CD4-positive, alpha-beta T cell (primary cell): Measurements from ENCODE around the gene FNDC1. TPM values are rescaled to one million over a fixed set of nuclear protein-coding genes. Genes with fewer than 3 reads are reported as not detected.

Source experiments
- ATAC-seq: fragments of 200-7000 bp; cut with Tn5 transposase; one replicate; pipeline ENCODE4 v1.10.0; 2022; ENCODE audit warnings: mild to moderate bottlenecking; ENCODE audit not compliant: poor library complexity
- CTCF ChIA-PET: fragments of 350-600 bp; sonication (Branson Sonifier 250); formaldehyde crosslinking; loops from one replicate; lab custom pipeline; 2021; ENCODE audit warnings: antibody characterized with exemption, inconsistent platforms; lab: Charles Lee
- POLR2A ChIA-PET: fragments of 350-600 bp; sonication (Branson Sonifier 250); formaldehyde crosslinking; loops from one replicate; lab custom pipeline; 2021; ENCODE audit warnings: antibody characterized with exemption, inconsistent platforms; lab: Charles Lee
- DNase-seq, 14 experiments: peaks; one replicate each; pipeline ENCODE4 v3.0.0-alpha.2; 2013 to 2020; ENCODE audit warnings: mixed read lengths in 2 of 14
- H3K27ac ChIP-seq, 2 donors: one replicate each; pipeline versions ENCODE4 v1.5.1 to v1.7.0; 2013; ENCODE audit warnings: low read length in 2 of 2, low read depth in 1 of 2, mild to moderate bottlenecking in 1 of 2
- H3K27me3 ChIP-seq, 2 experiments: 1 replicate in 1 of 2; 2 replicates in 1 of 2; pipeline versions ENCODE4 v1.6.1 to v1.7.0; 2013; ENCODE audit warnings: low read length in 2 of 2, control low read depth in 1 of 2, mild to moderate bottlenecking in 1 of 2, moderate library complexity in 1 of 2; ENCODE audit not compliant: insufficient read depth in 2 of 2, control insufficient read depth in 1 of 2
- H3K36me3 ChIP-seq: one replicate; pipeline ENCODE4 v1.6.1; 2013; ENCODE audit warnings: low read length, control low read depth; ENCODE audit not compliant: insufficient read depth
- H3K4me1 ChIP-seq: one replicate; pipeline ENCODE4 v1.6.1; 2013; ENCODE audit warnings: low read length, control low read depth; ENCODE audit not compliant: insufficient read depth
- H3K4me3 ChIP-seq: one replicate; pipeline ENCODE4 v1.5.1; 2013; ENCODE audit warnings: mild to moderate bottlenecking, low read length, moderate library complexity
- H3K9me3 ChIP-seq, 2 experiments: 1 replicate in 1 of 2; 2 replicates in 1 of 2; pipeline versions ENCODE4 v1.6.1 to v1.7.0; 2013; ENCODE audit warnings: low read length in 2 of 2, mild to moderate bottlenecking in 2 of 2, control low read depth in 1 of 2, moderate library complexity in 1 of 2; ENCODE audit not compliant: control insufficient read depth in 1 of 2, insufficient read depth in 1 of 2
- H3K27ac Mint-ChIP-seq: one replicate; pipeline ENCODE4 v1.8.0; 2020; ENCODE audit warnings: mixed read lengths
- H3K27me3 Mint-ChIP-seq: one replicate; pipeline ENCODE4 v1.8.0; 2021; ENCODE audit warnings: mixed read lengths
- H3K36me3 Mint-ChIP-seq: one replicate; pipeline ENCODE4 v1.8.0; 2021; ENCODE audit warnings: low read depth, mixed read lengths
- H3K4me1 Mint-ChIP-seq: one replicate; pipeline ENCODE4 v1.8.0; 2021; ENCODE audit warnings: low read depth, mixed read lengths
- H3K4me3 Mint-ChIP-seq: one replicate; pipeline ENCODE4 v1.8.0; 2020; ENCODE audit warnings: mild to moderate bottlenecking, mixed read lengths
- H3K9me3 Mint-ChIP-seq: one replicate; pipeline ENCODE4 v1.8.0; 2020; ENCODE audit warnings: mixed read lengths
- CTCF ChIP-seq: fragments of 200-600 bp; IDR thresholded peaks from one replicate; pipeline ENCODE4 v1.8.0; 2022; ENCODE audit warnings: antibody characterized with exemption, mild to moderate bottlenecking
- intact Hi-C, 2 experiments: fragments of 100-400 bp; cut with DNase I in 1 of 2; cut with micrococcal nuclease in 1 of 2; formaldehyde crosslinking; loops; one replicate each; pipeline versions ENCODE4 v1.15.1 to v1.9.0; 2023 to 2025; cut with DNase I, micrococcal nuclease
- total RNA-seq, 174 experiments: library from RNA in 2 of 174; stranded (reverse) in 2 of 174; gene quantifications; one replicate each; pipeline ENCODE4 v1.2.3 and lab custom pipeline; 2021 to 2026

Gene FNDC1
- total RNA-seq, 2 experiments from 2014 or later = not detected

GRCh38 chr6:159305159-159305558 lies 136.0 kb downstream of the FNDC1 start:
- POLR2A ChIA-PET = no interaction called here

GRCh38 chr6:159305804-159306537 lies 136.8 kb downstream of the FNDC1 start:
- Histone ChIP-seq H3K27ac (no peak overlapping the region), H3K36me3 (no peaks in the 10 kb centered on the region), H3K4me3 (no peak overlapping the region), H3K9me3 (peaks cover 0 to 3% of the 10 kb centered on the region in 2 experiments), H3K4me1 (no peaks in the 10 kb centered on the region), H3K27me3 (peaks cover 0 to 4% of the 10 kb centered on the region in 2 experiments)
- ChIA-PET CTCF (no interaction called here), POLR2A (no interaction called here)
- no peak overlapping the region for H3K27ac Mint-ChIP-seq
- peaks cover 31% of the 10 kb centered on the region for H3K27me3 Mint-ChIP-seq
- H3K4me1 Mint-ChIP-seq = no peaks in the 10 kb centered on the region
- no peaks in the 10 kb centered on the region for H3K9me3 Mint-ChIP-seq
- intact Hi-C loops = no loop called here
- H3K36me3 Mint-ChIP-seq = no peaks in the 10 kb centered on the region
- DNase-seq (no peak), ATAC-seq (no peak)
- no peak for TF ChIP-seq CTCF
- H3K4me3 Mint-ChIP-seq = no peak overlapping the region

More at GRCh38 chr6:159305159-159305558, 136.0 kb downstream of the FNDC1 start:
- Mint-ChIP-seq H3K4me1 (no peaks in the 10 kb centered on the region), H3K27me3 (peaks cover 35% of the 10 kb centered on the region), H3K4me3 (no peak overlapping the region), H3K9me3 (no peaks in the 10 kb centered on the region), H3K36me3 (no peaks in the 10 kb centered on the region), H3K27ac (no peak overlapping the region)
- peaks cover 0 to 3% of the 10 kb centered on the region in 2 experiments for H3K9me3 ChIP-seq
- TF ChIP-seq CTCF = no peak
- no peak overlapping the region for H3K27ac ChIP-seq
- CTCF ChIA-PET = no interaction called here
- no peaks in the 10 kb centered on the region for H3K36me3 ChIP-seq
- no peak overlapping the region for H3K4me3 ChIP-seq
- no peak for ATAC-seq
- intact Hi-C loops = no loop called here
- no peak for DNase-seq
- H3K4me1 ChIP-seq = no peaks in the 10 kb centered on the region
- peaks cover 0 to 4% of the 10 kb centered on the region in 2 experiments for H3K27me3 ChIP-seq

- TF ChIP-seq CTCF = no peak
- intact Hi-C loops = no loop called here
- Histone ChIP-seq H3K4me3 (no peak overlapping the region), H3K9me3 (peaks cover 0 to 3% of the 10 kb centered on the region in 2 experiments), H3K36me3 (no peaks in the 10 kb centered on the region), H3K27me3 (no peaks in the 10 kb centered on the region), H3K4me1 (no peaks in the 10 kb centered on the region), H3K27ac (no peak overlapping the region)
- no peak overlapping the region for H3K4me3 Mint-ChIP-seq
- DNase-seq = no peak
- no peaks in the 10 kb centered on the region for H3K36me3 Mint-ChIP-seq
- no peaks in the 10 kb centered on the region for H3K9me3 Mint-ChIP-seq
- ChIA-PET CTCF (no interaction called here), POLR2A (no interaction called here)
- peaks cover 26% of the 10 kb centered on the region for H3K27me3 Mint-ChIP-seq
- H3K27ac Mint-ChIP-seq = no peak overlapping the region
- ATAC-seq = no peak
- no peaks in the 10 kb centered on the region for H3K4me1 Mint-ChIP-seq
These were observed 138.1 kb downstream of the FNDC1 start for GRCh38 chr6:159307246-159307790.
